Mesodermal cell (in vitro differentiated cells): ENCODE data around the gene SLC22A12. TPM values are rescaled to one million over a fixed set of nuclear protein-coding genes. Genes with fewer than 3 reads are reported as not detected.

Source experiments
- H3K27ac ChIP-seq: 2 replicates; pipeline ENCODE4 v1.7.0; 2013; ENCODE audit warnings: mild to moderate bottlenecking, low read depth, low read length, moderate library complexity; ENCODE audit not compliant: severe bottlenecking
- H3K36me3 ChIP-seq: 2 replicates; pipeline ENCODE4 v1.7.1; 2013; ENCODE audit warnings: mild to moderate bottlenecking, low read length, moderate library complexity; ENCODE audit not compliant: control insufficient read depth, insufficient read depth
- H3K4me1 ChIP-seq: one replicate; pipeline ENCODE4 v1.7.1; 2013; ENCODE audit warnings: mild to moderate bottlenecking, low read length; ENCODE audit not compliant: insufficient read depth, control insufficient read depth, poor library complexity, severe bottlenecking
- H3K4me3 ChIP-seq: 2 replicates; pipeline ENCODE4 v1.7.0; 2013; ENCODE audit warnings: low read length, control low read depth, mild to moderate bottlenecking; ENCODE audit not compliant: insufficient read depth, poor library complexity, severe bottlenecking; ENCODE audit errors: extremely low read depth
- H3K9me3 ChIP-seq: 2 replicates; pipeline ENCODE4 v1.7.1; 2013; ENCODE audit warnings: mild to moderate bottlenecking, low read length, moderate library complexity; ENCODE audit not compliant: control insufficient read depth
- WGBS, 2 experiments: methylation state at CpG; one replicate each; pipeline ENCODE4 v1.1.5; 2013; ENCODE audit warnings: missing lambda C conversion rate in 2 of 2; ENCODE audit not compliant: insufficient coverage in 2 of 2; 5-methylcytosine and 5-hydroxymethylcytosine counted together
- polyA plus RNA-seq, 2 experiments: library from polyadenylated mRNA; stranded (reverse); fragments of 50-300 nt; gene quantifications; one replicate each; pipeline ENCODE4 v1.2.3, GENCODE V29; 2013

SLC22A12 gene
- polyA plus RNA-seq (2013, experiment 1 of 2) = not detected
- not detected for polyA plus RNA-seq (2013, experiment 2 of 2)

- Histone ChIP-seq H3K27ac (no peak within 1 kb of the TSS), H3K36me3 (no peaks in the 10 kb centered on the region), H3K9me3 (no peaks in the 10 kb centered on the region), H3K4me1 (no peaks in the 10 kb centered on the region), H3K4me3 (no peak within 1 kb of the TSS)
- 86 to 88% methylated on average over 14 of the region's 14 CpGs for WGBS, 2 experiments
These were observed at the start of gene SLC22A12 for GRCh38 chr11:64590763-64591221. TSS of gene SLC22A12 (plus strand) at chr11:64591220. CDS start at chr11:64591557, 337 bp downstream.

- H3K4me1 ChIP-seq = no peaks in the 10 kb centered on the region
- H3K36me3 ChIP-seq = no peaks in the 10 kb centered on the region
- 90 to 93% methylated on average over 25 to 27 of the region's 35 CpGs for WGBS, 2 experiments
- no peak overlapping the region for H3K27ac ChIP-seq
- H3K9me3 ChIP-seq = no peaks in the 10 kb centered on the region
- H3K4me3 ChIP-seq = no peak overlapping the region
These were observed 48.6 kb upstream of the SLC22A12 start for GRCh38 chr11:64542172-64543125.

DNA sequence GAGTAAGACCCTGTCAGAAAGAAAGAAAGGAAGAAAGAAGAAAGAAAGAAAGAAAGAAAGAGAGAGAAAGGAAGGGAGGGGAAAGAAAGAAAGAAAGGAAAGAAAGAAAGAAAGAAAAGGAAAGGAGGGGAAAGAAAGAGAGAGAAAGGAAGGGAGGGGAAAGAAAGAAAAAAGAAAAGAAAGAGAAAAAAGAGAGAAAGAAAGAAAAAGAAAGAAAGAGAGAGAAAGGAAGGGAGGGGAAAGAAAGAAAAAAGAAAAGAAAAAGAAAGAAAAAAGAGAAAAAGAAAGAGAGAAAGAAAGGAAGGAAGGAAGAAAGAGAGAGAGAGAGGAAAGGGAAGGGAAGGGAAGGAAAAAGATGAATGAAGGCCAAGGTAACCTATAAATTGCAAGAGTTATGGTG is 47.2 kb upstream of the SLC22A12 start:
- no peak overlapping the region for H3K4me3 ChIP-seq
- H3K4me1 ChIP-seq = no peaks in the 10 kb centered on the region
- H3K36me3 ChIP-seq = no peaks in the 10 kb centered on the region
- H3K9me3 ChIP-seq = no peaks in the 10 kb centered on the region
- no peak overlapping the region for H3K27ac ChIP-seq

DNA sequence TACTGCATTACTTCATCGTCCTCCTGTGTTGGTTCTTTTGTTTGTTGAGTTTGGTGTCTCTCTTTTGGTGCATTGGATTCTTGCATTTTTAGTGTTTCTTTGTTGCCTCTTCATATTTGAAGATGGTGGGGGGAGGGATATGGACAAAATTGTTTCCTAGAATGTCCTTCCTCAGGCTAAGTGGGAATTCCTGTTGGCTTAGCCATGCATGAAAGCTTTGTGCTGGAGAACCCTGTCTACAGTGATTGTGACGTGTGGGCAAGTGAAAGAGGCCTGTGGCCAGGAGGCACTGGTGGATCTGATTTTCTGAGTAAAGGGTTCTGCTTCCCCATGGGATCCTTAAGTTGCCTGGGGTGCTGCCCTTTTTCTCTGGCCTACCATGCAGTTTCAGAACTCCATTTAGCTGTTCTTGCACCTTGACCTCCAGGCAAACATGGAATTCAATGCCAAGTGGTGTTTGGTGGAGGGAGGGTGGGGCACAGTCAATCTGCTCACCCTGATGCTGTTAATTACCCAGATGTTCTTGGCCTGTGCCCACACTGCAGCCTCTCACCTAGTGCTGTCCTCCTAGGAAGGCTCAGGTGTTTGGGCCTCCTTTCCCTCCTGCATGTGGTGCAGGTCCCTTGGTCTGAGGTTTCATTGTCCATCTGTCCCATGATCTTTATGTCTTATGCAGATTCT is 46.3 kb upstream of the SLC22A12 start:
- 100% methylated on average over 1 of the region's 2 CpGs; no CpG with 5 or more reads in 1 of the 2 experiments for WGBS, 2 experiments
- no peaks in the 10 kb centered on the region for H3K36me3 ChIP-seq
- no peak overlapping the region for H3K4me3 ChIP-seq
- H3K27ac ChIP-seq = no peak overlapping the region
- no peaks in the 10 kb centered on the region for H3K9me3 ChIP-seq
- no peaks in the 10 kb centered on the region for H3K4me1 ChIP-seq

DNA sequence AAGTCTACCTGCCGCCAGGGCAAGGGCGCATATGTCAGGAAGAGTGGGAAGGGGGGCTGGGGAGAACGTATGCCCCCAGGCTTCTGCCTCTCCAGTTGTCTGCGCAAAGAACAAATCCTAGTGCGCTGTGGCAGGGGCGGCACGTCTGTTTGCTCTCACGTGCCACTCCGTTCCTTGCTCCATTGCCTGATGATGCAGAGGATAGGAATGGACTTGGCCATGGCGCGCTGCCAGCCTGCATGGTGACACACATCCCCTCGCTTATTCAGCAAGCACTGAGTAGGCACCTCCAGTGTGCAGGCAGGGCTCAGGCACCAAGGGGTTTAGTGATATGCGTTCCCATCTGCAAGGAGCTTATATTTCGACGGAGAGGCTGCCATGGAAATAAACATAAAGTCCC is 45.4 kb upstream of the SLC22A12 start:
- Histone ChIP-seq H3K4me1 (no peaks in the 10 kb centered on the region), H3K36me3 (no peaks in the 10 kb centered on the region), H3K27ac (no peak overlapping the region), H3K4me3 (no peak overlapping the region), H3K9me3 (no peaks in the 10 kb centered on the region)
- WGBS, 2 experiments = 95% methylated on average over 15 of the region's 15 CpGs

GRCh38 chr11:64546176-64546575 is 44.8 kb upstream of the SLC22A12 start:
- H3K27ac ChIP-seq = no peak overlapping the region
- 80 to 88% methylated on average over 2 of the region's 2 CpGs for WGBS, 2 experiments
- H3K36me3 ChIP-seq = no peaks in the 10 kb centered on the region
- no peaks in the 10 kb centered on the region for H3K9me3 ChIP-seq
- H3K4me1 ChIP-seq = no peaks in the 10 kb centered on the region
- H3K4me3 ChIP-seq = no peak overlapping the region

- Histone ChIP-seq H3K9me3 (no peaks in the 10 kb centered on the region), H3K27ac (no peak overlapping the region)
- 92 to 94% methylated on average over 8 of the region's 8 CpGs for WGBS, 2 experiments
These were observed 44.4 kb upstream of the SLC22A12 start for GRCh38 chr11:64546600-64546999.

DNA sequence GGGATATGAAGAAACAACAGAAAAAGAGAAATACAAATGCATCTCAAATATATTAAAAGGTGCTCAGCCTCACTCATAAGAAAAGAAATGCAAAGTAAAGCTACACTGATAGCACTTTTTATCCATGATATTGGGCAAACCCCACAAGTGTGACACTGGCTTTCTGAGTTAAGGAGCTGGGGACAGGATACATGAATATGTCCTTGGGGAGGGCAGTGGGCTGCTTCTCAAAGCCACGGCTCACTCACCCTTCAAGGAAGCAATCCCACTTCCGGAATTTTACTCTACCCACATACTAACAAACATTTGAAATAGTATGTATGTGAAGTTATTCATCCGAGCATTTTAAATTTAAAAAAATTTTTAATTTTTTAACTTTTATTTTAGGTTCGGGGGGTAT is 41.1 kb upstream of the SLC22A12 start:
- no CpG with 5 or more reads among the region's 4 CpGs for WGBS, 2 experiments
- Histone ChIP-seq H3K4me3 (no peak overlapping the region), H3K27ac (no peak overlapping the region), H3K36me3 (no peaks in the 10 kb centered on the region), H3K4me1 (peaks cover 15% of the 10 kb centered on the region), H3K9me3 (no peaks in the 10 kb centered on the region)

More at GRCh38 chr11:64546600-64546999, 44.4 kb upstream of the SLC22A12 start:
- Histone ChIP-seq H3K36me3 (no peaks in the 10 kb centered on the region), H3K4me3 (no peak overlapping the region), H3K4me1 (no peaks in the 10 kb centered on the region)

- Histone ChIP-seq H3K4me3 (no peak overlapping the region), H3K27ac (no peak overlapping the region), H3K4me1 (peaks cover 28% of the 10 kb centered on the region), H3K9me3 (no peaks in the 10 kb centered on the region), H3K36me3 (no peaks in the 10 kb centered on the region)
- 68 to 70% methylated on average over 11 to 12 of the region's 13 CpGs for WGBS, 2 experiments
These were observed 37.3 kb upstream of the SLC22A12 start for GRCh38 chr11:64553554-64554201.

GRCh38 chr11:64556044-64556720 is 34.8 kb upstream of the SLC22A12 start:
- WGBS, 2 experiments = 89 to 94% methylated on average over 25 to 26 of the region's 26 CpGs
- Histone ChIP-seq H3K4me3 (no peak overlapping the region), H3K36me3 (no peaks in the 10 kb centered on the region), H3K9me3 (no peaks in the 10 kb centered on the region), H3K4me1 (peaks cover 41% of the 10 kb centered on the region), H3K27ac (no peak overlapping the region)
